Measurements from ENCODE around the gene GPR150.

- TF ChIP-seq CTCF (conservative IDR thresholded peaks at IDR 0.05; ENCODE audit: low read depth, low read length) (no peak), EZH2 (IDR thresholded peaks at IDR 0.05; ENCODE audit: low read length, unreplicated experiment) (no peak)
These were observed 19.3 kb upstream of the GPR150 start for GRCh38 chr5:95600557-95600956.
